H7 (cell line): ENCODE data around the gene SH2D7. TPM values are rescaled to one million over a fixed set of nuclear protein-coding genes. Genes with fewer than 3 reads are reported as not detected.

Experiments used
- DNase-seq: peaks from one replicate; pipeline ENCODE4 v3.0.0; 2012
- H3K27me3 ChIP-seq: 2 replicates; pipeline ENCODE4 v1.6.0; 2011; ENCODE audit warnings: mild to moderate bottlenecking, low read length; ENCODE audit not compliant: control insufficient read depth, insufficient read depth
- H3K36me3 ChIP-seq: replicated peaks from 2 replicates; pipeline ENCODE4 v1.5.1; 2011; ENCODE audit warnings: low read length; ENCODE audit not compliant: control insufficient read depth, insufficient read depth
- H3K4me3 ChIP-seq: 2 replicates; pipeline ENCODE4 v1.5.1; 2011; ENCODE audit warnings: low read depth, mild to moderate bottlenecking, control low read depth, low read length, moderate library complexity; ENCODE audit not compliant: insufficient read depth
- total RNA-seq: library from RNA; depleted of rRNA; stranded (reverse); fragments of >200 nt; shearing (Covaris generic); gene quantifications from 2 replicates; pipeline ENCODE4 v1.2.3, GENCODE V29; 2014

SH2D7 gene
- total RNA-seq, 1 experiment from 2014 or later = not detected

DNA sequence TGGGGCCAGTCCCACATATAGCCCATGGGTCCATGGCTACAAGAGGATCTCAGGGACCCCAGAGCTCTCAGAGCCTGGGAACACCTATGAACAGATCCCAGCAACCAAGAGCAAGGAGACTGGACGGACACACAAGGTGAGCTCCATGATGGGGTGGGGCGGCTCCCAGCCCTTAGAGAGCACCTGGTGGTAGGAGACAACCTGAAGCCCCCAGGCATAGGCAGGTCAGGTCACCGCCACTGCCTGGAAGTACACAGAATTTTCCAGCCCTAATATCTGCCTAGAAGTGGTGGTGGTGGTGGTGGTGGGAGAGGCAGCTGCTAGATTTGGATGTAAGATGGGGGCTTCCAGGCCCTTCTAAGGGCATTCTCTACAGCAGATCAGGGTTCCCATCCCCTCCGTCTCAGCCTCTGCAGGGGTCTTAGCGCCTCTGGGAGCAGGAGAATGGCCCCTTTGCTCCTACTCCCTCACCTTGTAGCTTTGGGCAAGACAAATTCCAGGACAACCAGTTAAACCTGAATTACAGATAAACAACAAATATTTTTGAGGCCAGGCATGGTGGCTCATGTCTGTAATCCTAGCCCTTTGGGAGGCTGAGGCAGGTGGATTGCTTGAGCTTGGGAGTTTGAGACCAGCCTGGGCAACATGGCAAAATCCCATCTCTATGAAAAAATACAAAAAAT is 9.2 kb downstream of the SH2D7 start:
- Histone ChIP-seq H3K36me3 (peaks cover 1% of the 10 kb centered on the region; the same call in 1 of the 2 replicates), H3K4me3 (no peak overlapping the region), H3K27me3 (no peaks in the 10 kb centered on the region)
- DNase-seq = no peak

DNA sequence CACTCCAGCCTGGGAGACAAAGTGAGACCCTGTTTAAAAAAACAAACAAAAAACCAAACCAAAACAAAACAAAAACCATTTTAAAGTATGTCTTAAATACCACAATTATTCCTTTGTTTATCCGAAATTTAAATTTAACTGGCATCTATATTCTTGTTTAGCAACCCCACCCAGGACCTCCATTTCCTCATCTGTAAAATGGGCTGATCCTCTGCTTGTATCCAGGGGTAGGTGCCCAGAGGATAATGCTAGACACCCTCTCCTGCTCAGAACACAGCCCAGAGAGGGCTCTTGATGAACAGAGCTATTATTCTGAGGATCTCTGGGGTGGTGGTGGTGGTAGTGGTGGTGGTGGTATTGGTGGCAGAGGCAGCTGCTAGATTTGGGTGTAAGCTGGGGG is 9.8 kb downstream of the SH2D7 start:
- H3K36me3 ChIP-seq = peaks cover 1% of the 10 kb centered on the region; the same call in 1 of the 2 replicates
- no peak overlapping the region for H3K4me3 ChIP-seq
- no peak for DNase-seq
- no peaks in the 10 kb centered on the region for H3K27me3 ChIP-seq

GRCh38 chr15:78102741-78103140 is 10.4 kb downstream of the SH2D7 start:
- H3K4me3 ChIP-seq = no peak overlapping the region
- no peaks in the 10 kb centered on the region for H3K27me3 ChIP-seq
- no peak for DNase-seq
- peaks cover 1% of the 10 kb centered on the region; the same call in 1 of the 2 replicates for H3K36me3 ChIP-seq

DNA sequence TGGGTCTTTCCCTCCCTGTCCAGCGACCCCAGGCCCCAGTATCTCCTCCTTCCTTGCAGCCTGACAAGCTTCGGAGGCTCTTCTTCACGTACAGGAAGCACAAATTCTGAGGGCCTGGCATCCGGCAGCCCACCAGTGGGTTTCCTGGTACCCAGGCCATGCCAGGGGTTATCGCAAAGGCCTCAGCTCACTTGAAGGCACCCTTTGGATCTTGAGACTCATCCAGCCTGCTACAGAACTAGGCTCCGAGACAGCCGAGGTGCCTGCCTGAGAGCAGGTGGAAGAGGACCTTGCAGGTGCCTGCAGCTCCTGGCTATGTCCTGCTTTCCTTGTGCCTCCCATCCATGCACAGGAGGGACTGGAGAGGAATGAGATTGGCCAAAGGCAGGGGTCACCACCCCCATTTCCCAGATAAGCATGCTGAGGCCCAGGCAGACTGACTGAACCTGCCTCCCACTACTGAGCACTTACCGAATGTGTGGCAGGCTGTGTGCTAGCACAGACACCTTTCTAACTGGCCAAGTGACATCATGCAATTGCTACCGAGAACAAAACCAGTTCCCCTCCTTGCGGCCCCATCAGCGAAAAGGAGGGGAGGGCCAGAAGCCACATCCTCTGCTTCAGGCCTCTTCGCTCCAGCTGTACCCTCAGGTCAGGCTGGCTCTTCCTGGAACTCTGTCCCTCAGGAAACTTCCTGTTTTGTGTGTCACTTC is 11.2 kb downstream of the SH2D7 start:
- Histone ChIP-seq H3K4me3 (no peak overlapping the region), H3K36me3 (peaks cover 1% of the 10 kb centered on the region), H3K27me3 (no peaks in the 10 kb centered on the region)
- DNase-seq = no peak

GRCh38 chr15:78104119-78104479 is 11.7 kb downstream of the SH2D7 start:
- Histone ChIP-seq H3K27me3 (no peaks in the 10 kb centered on the region), H3K36me3 (peaks cover 1% of the 10 kb centered on the region), H3K4me3 (no peak overlapping the region)
- no peak for DNase-seq

GRCh38 chr15:78104566-78105475 is 12.5 kb downstream of the SH2D7 start:
- no peak for DNase-seq
- Histone ChIP-seq H3K36me3 (peaks cover 1% of the 10 kb centered on the region), H3K4me3 (no peak overlapping the region), H3K27me3 (no peaks in the 10 kb centered on the region)

DNA sequence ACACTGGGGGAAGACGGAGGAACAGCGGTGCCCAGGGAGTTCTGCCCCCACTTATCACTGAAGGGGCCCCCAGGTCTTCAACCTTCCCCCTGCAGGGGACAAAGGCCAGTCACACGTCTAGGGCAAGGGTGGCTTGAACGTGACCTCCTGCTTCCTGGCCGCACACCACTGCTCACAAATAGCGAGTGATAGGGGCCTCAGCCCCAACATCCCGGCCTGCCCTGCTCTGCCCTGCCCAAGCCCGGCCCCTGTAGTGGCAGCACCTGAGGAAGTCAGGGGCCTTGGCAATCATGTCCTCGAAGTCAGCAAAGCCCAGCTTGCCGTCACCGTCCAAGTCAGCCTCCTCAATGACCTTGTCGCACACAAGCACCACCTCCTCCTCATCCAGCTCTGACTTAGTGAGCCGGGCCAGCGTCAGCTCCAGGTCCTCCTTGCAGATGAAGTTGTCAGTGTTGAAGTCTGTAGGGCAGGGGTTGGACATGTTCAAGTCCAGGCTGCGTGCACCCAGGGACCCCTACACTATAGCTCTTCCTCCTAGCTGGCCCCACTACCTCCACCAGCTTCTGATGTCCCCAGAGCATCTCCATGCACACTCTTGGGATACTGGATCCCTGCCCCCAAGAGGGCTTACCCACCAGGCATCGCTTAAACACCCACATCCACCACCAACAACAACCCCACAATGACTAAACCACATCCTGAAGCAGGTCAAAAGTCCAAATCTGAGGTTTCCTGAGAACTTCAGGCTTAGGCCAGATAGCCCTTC is 13.3 kb downstream of the SH2D7 start:
- H3K4me3 ChIP-seq = no peak overlapping the region
- H3K36me3 ChIP-seq = peaks cover 2% of the 10 kb centered on the region
- no peak for DNase-seq
- H3K27me3 ChIP-seq = no peaks in the 10 kb centered on the region

DNA sequence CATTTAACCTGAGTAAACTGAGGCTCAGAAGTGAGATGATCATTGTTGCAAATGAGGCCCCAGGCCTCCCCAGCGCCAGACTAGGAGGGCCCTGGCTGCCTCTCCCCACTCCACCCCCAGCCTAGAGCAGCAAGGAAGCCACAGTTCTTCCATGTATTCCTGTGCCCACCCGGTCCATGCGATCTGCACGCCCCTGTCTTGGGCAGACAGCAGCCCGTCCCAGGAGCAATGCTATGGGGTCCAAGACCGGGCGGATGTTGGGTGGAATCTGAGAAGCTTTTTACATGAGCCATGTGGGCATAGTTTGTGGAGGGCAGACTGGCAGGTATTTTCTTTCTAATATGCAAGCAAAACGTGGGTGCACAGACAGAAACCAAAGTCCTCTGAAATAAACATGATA is 15.1 kb downstream of the SH2D7 start:
- DNase-seq = no peak
- no peaks in the 10 kb centered on the region for H3K27me3 ChIP-seq
- peaks cover 2% of the 10 kb centered on the region for H3K36me3 ChIP-seq
- no peak overlapping the region for H3K4me3 ChIP-seq

GRCh38 chr15:78108300-78109084 is 16.1 kb downstream of the SH2D7 start:
- peak; percentile 94 for DNase-seq
- H3K27me3 ChIP-seq = no peaks in the 10 kb centered on the region
- peaks cover 2% of the 10 kb centered on the region for H3K36me3 ChIP-seq
- no peak overlapping the region for H3K4me3 ChIP-seq

DNA sequence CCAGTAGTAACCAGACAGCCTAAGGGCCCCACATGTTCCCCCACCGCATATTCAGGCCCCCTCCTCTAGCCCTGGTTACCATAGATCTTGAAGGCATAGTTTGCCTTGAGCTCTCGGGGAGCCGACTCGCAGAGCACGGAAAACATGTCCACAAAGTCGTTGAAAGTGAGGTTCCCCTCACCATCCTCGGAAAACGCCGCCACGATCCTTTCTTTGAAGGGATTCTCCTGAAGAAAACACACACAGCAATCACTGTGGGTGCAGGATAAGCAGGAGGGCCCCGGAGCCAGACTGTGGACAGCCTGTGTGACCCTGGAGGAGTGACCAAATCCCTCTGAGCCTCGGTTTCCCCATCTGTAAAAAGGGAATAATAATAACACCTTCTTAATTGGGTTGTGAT is 16.8 kb downstream of the SH2D7 start:
- Histone ChIP-seq H3K27me3 (no peaks in the 10 kb centered on the region), H3K36me3 (peaks cover 2% of the 10 kb centered on the region), H3K4me3 (no peak overlapping the region)
- DNase-seq = no peak

DNA sequence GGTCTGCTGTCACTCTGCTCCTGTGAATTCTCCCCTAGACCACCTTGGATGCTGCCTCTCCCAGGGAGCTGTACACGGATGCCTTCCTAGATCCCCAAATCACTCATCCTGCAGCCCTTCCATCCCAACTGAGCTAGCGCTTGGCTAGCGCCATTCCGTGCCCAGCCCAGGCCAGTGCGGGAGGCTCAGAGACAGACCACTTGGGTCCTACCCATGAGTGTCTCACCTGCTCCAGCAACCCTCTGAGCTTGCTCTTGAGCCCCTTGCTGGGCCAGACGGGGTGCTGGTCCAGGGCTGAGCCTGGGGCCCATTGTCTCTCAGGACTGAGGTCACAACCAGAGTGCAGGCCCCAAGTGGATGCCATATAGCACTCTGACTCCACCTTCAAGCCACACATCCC is 17.7 kb downstream of the SH2D7 start:
- no peaks in the 10 kb centered on the region for H3K27me3 ChIP-seq
- H3K4me3 ChIP-seq = no peak overlapping the region
- H3K36me3 ChIP-seq = peaks cover 2% of the 10 kb centered on the region
- no peak for DNase-seq

DNA sequence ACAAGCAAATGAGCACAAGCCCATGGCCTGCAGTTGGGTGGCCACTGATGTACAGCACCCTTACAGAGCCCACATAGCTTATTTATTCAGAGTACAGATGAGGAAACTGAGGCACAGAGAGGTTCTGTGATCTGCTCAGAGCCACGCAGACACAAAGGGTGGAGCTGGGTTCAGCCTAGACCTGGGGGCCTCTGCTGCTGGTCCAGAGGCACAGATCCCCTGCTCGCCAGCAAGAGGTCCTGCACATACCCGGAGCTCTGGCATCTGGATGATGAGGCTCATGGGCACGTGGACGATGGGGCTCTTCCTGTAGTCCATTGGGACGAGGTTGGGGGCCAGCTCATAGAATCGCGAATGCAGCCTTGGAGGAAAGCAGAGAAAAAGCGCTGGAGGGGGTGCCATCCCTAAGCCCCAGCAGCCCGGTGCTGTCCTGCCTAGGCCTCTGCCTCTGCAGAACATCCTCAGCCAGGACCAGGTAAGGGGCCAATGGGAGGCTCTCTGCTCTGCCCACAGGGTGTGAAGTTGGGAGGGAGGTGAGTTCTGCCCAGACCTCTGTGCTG is 18.6 kb downstream of the SH2D7 start:
- DNase-seq = no peak
- no peaks in the 10 kb centered on the region for H3K27me3 ChIP-seq
- peaks cover 1% of the 10 kb centered on the region for H3K36me3 ChIP-seq
- no peak overlapping the region for H3K4me3 ChIP-seq

- DNase-seq = no peak
- Histone ChIP-seq H3K27me3 (no peaks in the 10 kb centered on the region), H3K36me3 (peaks cover 1% of the 10 kb centered on the region), H3K4me3 (no peak overlapping the region)
These were observed 19.4 kb downstream of the SH2D7 start for GRCh38 chr15:78111788-78112187.
